Neuron (in vitro differentiated cells): ENCODE measurements around the gene PTTG1IP.

Experiments used
- H2AFZ ChIP-seq: one replicate; pipeline ENCODE4 v1.6.1; 2013; ENCODE audit warnings: low read depth, mild to moderate bottlenecking, inconsistent platforms, low read length, moderate library complexity
- H3K27me3 ChIP-seq: one replicate; pipeline ENCODE4 v1.6.1; 2013; ENCODE audit warnings: low read length; ENCODE audit not compliant: insufficient read depth
- H3K36me3 ChIP-seq: one replicate; pipeline ENCODE4 v1.6.1; 2013; ENCODE audit warnings: low read length; ENCODE audit not compliant: insufficient read depth
- H3K4me1 ChIP-seq: one replicate; pipeline ENCODE4 v1.6.1; 2013; ENCODE audit warnings: low read length; ENCODE audit not compliant: insufficient read depth
- H3K4me3 ChIP-seq: 2 replicates; pipeline ENCODE4 v1.5.1; 2013; ENCODE audit warnings: mild to moderate bottlenecking, low read length, moderate library complexity
- H3K9me3 ChIP-seq: one replicate; pipeline ENCODE4 v1.6.1; 2013; ENCODE audit warnings: low read length

The PTTG1IP gene

GRCh38 chr21:44853601-44854390 lies 19.7 kb downstream of the PTTG1IP start:
- Histone ChIP-seq H3K36me3 (peaks cover 93% of the 10 kb centered on the region), H3K4me3 (no peak overlapping the region), H3K9me3 (peaks cover 2% of the 10 kb centered on the region), H2AFZ (no peak overlapping the region), H3K4me1 (no peaks in the 10 kb centered on the region), H3K27me3 (no peaks in the 10 kb centered on the region)

- peaks cover 71% of the 10 kb centered on the region for H3K36me3 ChIP-seq
- no peak overlapping the region for H2AFZ ChIP-seq
- H3K4me3 ChIP-seq = no peak overlapping the region
- H3K9me3 ChIP-seq = peaks cover 2% of the 10 kb centered on the region
- no peaks in the 10 kb centered on the region for H3K4me1 ChIP-seq
- H3K27me3 ChIP-seq = no peaks in the 10 kb centered on the region
Observed at GRCh38 chr21:44850905-44851657, 22.4 kb downstream of the PTTG1IP start.

DNA sequence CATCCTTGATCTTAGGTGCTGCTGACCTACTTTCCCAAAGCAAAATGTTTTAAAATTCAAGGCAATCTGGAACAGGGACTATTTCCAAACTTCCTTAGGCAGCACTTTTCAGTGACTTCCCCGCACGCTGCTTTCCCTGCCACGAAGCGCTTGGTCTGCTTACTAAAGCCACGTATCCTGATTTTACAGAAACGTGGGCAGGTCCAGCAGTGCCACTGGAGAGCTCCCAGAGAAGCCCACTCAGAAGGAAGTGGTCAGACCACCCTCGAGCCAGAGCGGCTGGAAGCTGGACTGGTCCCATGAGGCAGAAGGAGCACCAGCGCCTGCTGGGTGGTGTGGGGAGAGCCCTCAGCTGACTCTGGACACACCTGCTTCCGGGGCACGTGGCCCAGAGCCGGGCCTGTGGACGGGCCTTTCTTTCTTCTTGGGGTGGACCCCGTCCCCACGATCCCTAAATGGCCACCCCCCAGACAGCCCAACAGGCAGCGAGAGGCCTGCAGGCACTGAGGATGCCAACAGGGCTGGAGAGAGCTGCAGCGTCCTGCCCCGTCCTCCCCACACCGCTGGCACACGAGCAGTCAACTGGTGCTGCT lies 23.2 kb downstream of the PTTG1IP start:
- H3K4me3 ChIP-seq = no peak overlapping the region
- H3K9me3 ChIP-seq = peaks cover 2% of the 10 kb centered on the region
- no peaks in the 10 kb centered on the region for H3K27me3 ChIP-seq
- H3K4me1 ChIP-seq = no peaks in the 10 kb centered on the region
- H2AFZ ChIP-seq = no peak overlapping the region
- peaks cover 63% of the 10 kb centered on the region for H3K36me3 ChIP-seq

DNA sequence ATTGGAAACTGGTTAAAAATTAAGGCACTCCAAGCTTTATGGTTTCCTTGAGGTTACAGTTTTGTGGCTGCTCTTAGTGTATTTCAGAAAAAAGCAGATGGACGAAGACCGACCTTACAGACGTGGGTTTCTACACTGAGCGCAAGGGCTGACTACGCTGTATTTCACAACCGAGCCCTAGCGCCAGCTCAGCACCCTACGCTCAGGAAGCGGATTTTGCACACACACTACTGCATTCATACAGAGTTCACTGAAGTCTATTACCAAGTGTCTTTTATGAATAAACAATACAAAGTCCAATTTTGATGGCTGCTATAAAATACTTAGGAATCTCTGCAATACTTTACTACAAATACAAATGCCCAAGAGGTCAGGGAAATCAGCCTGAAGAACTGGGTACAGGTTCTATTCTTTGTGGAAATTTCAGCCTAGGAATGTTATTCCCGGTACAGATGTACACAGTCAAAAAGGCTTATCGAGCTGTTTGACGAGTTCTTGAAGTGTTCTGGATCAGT lies 23.8 kb downstream of the PTTG1IP start:
- no peak overlapping the region for H2AFZ ChIP-seq
- H3K27me3 ChIP-seq = no peaks in the 10 kb centered on the region
- H3K9me3 ChIP-seq = peaks cover 2% of the 10 kb centered on the region
- H3K36me3 ChIP-seq = peaks cover 57% of the 10 kb centered on the region
- no peaks in the 10 kb centered on the region for H3K4me1 ChIP-seq
- H3K4me3 ChIP-seq = no peak overlapping the region

DNA sequence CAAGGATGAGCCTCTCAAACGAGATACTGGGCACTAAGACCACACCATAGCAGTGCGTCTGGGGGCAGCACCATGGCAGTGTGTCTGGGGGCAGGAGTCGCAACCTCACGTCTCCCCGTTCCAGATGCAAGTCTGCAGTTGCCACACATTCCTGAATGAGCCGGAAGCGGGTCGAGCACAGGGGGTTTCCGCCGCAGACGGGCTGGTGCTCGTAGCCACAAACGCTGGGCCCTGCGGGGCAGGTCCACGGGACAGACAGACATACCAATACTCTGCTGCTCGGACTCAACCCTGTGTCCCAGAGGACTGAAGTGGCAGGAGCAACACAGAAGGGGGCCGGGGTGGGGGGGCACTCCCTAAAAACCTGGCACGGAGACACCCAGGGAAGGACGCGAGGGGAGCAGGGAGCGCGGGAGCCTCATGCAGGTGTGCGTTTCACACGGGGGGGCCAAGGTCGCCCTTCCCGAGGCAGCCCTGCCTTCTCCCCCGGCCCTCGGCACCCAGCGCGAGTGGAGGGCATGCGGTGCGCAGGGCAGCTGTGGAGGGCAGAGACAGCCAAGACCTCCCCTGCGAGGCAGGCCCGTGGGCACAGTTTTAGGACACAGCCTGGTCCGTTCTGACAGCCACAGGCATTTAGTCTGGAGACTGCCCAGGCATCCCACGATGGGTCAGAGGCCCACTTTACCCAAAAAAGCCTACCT lies 24.5 kb downstream of the PTTG1IP start:
- H3K36me3 ChIP-seq = peaks cover 50% of the 10 kb centered on the region
- H2AFZ ChIP-seq = no peak overlapping the region
- no peak overlapping the region for H3K4me3 ChIP-seq
- H3K27me3 ChIP-seq = no peaks in the 10 kb centered on the region
- H3K9me3 ChIP-seq = peaks cover 2% of the 10 kb centered on the region
- H3K4me1 ChIP-seq = no peaks in the 10 kb centered on the region

DNA sequence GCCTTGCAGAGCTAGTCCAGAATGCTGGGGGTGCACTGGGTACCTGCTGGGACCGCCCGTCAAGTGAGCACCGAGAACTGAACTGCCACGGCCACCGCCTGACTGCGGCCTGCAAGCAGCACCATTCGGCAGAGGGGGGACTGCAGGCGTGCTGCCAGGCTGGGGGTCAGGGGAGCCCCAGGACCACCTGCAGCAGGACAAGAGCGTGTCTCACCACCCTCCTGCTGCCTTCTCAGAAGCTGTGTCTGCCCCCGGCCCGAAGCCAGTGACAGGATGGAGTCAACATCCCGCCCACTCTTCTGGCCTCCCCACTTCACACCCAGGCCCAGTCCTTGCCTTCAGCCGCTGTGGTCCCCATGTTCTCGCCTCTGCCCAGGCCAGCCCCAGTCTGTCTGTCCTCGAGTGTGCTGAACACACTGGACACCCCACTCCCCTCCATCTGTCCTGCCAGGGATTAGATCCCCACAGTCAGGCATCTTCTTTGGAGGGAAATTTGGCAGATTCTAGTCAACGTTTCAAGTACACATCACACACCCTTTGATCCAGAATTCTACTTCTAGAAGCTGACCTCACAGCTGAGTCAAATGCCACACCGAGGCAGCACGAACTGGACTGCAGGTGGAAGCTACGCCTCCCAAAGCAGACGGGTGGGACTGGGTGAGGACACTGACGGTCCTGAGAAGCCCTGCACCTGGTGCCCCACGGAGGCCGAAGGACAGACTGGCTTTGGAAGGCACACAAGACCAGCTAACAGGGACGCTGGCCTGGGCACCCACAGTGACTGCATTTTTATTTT lies 26.0 kb downstream of the PTTG1IP start:
- H2AFZ ChIP-seq = no peak overlapping the region
- no peaks in the 10 kb centered on the region for H3K4me1 ChIP-seq
- H3K27me3 ChIP-seq = no peaks in the 10 kb centered on the region
- peaks cover 38% of the 10 kb centered on the region for H3K36me3 ChIP-seq
- peaks cover 2% of the 10 kb centered on the region for H3K9me3 ChIP-seq
- H3K4me3 ChIP-seq = no peak overlapping the region

DNA sequence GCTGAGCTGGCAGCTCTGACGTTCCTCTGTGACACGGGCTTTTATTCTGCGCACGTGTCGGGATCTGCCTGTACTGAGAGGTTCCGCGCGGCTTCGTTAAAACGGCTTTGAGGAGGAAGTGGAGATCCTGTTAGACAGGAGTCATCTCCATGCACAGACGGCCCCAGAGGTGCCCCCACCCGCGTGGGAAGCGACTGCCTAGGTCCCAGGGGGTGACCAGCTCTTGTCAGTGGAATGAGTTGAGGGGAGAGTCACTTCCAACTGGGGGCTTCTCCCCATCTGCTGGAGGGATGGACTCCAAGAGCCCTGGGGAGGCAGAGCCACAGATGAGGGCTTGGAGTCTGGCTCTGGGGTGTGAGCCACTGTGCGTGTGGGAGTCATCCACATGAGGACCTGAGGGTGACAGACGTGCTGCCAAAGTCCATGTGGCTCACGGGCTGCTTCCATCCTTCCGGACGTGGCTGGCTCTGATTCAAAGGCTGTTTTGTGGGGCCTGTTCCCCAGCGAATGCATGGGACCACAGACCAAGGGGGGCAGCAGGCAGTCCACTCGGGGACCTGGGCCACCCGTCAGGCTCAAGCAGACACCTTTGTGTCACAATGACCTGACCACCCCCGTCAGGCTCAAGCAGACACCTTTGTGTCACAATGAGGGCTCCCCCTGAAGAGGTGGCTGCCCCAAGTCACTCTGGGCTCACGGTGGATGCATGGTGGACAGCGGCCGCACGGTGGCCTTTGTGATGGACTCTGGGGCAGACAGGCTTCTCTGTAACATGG lies 26.8 kb downstream of the PTTG1IP start:
- peaks cover 32% of the 10 kb centered on the region for H3K36me3 ChIP-seq
- peaks cover 2% of the 10 kb centered on the region for H3K9me3 ChIP-seq
- no peak overlapping the region for H3K4me3 ChIP-seq
- H2AFZ ChIP-seq = no peak overlapping the region
- H3K4me1 ChIP-seq = no peaks in the 10 kb centered on the region
- H3K27me3 ChIP-seq = no peaks in the 10 kb centered on the region

- Histone ChIP-seq H3K9me3 (peaks cover 3% of the 10 kb centered on the region), H3K4me3 (no peak overlapping the region), H3K27me3 (no peaks in the 10 kb centered on the region), H2AFZ (no peak overlapping the region), H3K4me1 (no peaks in the 10 kb centered on the region), H3K36me3 (peaks cover 27% of the 10 kb centered on the region)
Observed at GRCh38 chr21:44846224-44846484, 27.3 kb downstream of the PTTG1IP start.

- Histone ChIP-seq H3K4me1 (no peaks in the 10 kb centered on the region), H3K27me3 (no peaks in the 10 kb centered on the region), H3K9me3 (peaks cover 5% of the 10 kb centered on the region), H3K36me3 (peaks cover 21% of the 10 kb centered on the region), H2AFZ (no peak overlapping the region), H3K4me3 (no peak overlapping the region)
Observed at GRCh38 chr21:44845418-44846223, 27.9 kb downstream of the PTTG1IP start.

DNA sequence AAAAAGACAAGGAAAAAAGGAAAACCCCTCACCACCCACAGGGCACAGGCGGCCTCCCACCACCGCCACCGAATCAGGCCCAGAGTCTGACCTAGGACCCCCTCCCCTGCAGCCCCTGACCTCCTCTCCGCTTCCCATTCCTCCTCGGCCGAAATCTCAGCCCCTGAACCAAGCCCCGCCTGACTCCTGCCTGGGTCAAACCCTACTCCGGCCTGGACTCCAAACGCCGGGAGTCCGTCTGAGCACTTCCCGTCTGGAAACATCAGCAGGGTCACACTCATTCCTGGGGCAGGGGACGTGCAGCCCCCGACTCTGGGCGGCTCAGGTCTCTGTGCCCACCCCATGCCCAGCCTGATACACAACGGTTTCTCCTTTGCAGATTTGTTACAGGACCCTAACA lies 29.2 kb downstream of the PTTG1IP start:
- Histone ChIP-seq H3K27me3 (no peaks in the 10 kb centered on the region), H2AFZ (no peak overlapping the region), H3K9me3 (peaks cover 5% of the 10 kb centered on the region), H3K36me3 (peaks cover 8% of the 10 kb centered on the region), H3K4me1 (no peaks in the 10 kb centered on the region), H3K4me3 (no peak overlapping the region)

DNA sequence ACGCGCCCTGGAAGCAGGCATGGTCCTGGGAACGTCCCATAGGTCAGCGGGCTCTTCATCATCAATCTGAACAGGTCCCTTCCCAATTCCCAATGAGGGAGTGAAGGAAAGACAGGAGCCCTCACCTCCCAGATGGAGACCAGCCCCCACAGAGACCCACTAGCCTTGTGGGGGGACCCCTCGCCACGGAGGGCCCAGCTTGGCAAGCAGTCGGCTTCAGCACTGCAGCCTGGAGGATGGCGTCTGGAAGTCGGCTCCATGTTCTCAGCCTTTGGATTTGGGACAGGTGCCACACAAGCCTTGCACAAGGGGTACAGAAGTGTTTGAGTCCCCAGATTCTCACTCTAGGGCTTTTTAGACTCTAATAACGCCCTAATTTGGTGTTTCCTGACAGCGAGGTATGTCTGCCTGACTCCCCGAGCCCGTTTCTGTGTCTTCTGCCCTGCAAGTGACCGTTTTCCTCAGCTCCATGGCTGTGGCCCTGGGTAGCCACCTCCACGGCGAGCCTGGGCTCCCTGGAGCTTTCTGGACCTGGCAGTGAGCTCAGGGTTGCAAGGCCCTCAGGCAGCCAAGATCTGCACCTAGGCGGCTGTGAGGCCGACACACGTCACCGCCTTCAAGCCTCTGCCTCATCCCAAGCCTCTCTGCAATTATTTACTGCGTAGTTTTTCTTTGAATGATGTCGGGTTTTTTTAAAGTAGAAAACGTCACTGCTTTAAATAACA lies 30.6 kb downstream of the PTTG1IP start:
- no peaks in the 10 kb centered on the region for H3K4me1 ChIP-seq
- H3K36me3 ChIP-seq = no peaks in the 10 kb centered on the region
- no peak overlapping the region for H3K4me3 ChIP-seq
- H3K27me3 ChIP-seq = no peaks in the 10 kb centered on the region
- no peak overlapping the region for H2AFZ ChIP-seq
- peaks cover 3% of the 10 kb centered on the region for H3K9me3 ChIP-seq
